Measurements from ENCODE around the gene MYO18B. TPM values are rescaled to one million over a fixed set of nuclear protein-coding genes. Genes with fewer than 3 reads are reported as not detected.

The MYO18B gene
- under 1 TPM; 0.12 to 0.65 TPM for total RNA-seq
- total RNA-seq: 1.0 to 1.1 reads per million in 2 donors

DNA sequence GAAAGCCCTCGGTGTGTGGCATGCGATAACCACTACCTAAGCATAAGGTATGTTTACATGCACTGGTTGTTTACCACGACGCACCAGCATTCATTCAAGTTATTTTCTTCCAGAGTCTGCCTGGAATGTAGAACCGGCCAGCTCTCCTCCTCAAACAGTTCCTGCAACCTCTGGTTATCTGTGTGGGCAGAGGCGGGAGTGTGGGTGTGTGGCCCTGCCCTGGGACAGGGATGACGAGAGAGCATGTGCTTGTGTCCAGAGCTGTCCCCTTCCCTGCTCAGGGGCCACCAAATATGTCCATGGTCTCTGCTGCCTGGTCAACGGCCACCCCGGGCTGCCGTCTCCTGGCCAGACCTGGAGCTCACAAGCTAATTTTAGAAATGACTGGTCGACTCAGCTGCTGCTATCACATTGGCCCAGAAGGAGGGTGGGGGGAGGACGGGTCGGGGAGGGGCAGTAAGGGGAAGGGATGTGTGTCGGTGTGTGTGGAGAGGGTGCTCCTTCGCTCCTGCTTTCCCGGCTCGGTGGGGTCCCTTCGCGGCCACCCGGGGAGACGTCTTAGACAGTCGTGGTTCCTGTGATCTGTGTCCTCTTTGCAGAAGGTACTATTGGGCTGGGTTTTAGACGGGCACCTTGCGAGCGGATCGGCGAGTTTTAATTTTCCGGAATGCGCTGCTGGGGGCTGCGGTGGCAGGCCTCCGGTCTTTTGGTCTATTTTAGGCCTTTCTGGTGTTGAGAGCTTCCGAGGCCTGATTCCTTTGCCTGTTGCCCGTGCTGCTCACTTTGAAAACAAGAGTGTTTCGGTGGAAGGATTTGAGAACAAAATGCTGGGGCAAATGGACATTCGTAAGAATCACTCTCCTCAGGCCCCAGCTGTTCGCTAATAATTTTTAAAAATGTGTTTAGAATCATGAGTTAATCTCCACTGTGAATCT, at the start of gene MYO18B:
MYO18B (plus strand) TSS at position 497 of the 935 bp plus-strand sequence. CDS start 18,905 bp downstream, outside the sequence.
- Mint-ChIP-seq H3K27me3 (no peaks in the 10 kb centered on the region), H3K36me3 (ENCODE audit: low read depth) (peaks cover 2% of the 10 kb centered on the region), H3K27ac (no peak within 1 kb of the TSS), H3K4me1 (peaks cover 3% of the 10 kb centered on the region), H3K4me3 (peak within 1 kb of the TSS; percentile 15)
- DNase-seq: no peak
- no peak for ATAC-seq
- H3K9me3 ChIP-seq (ENCODE audit: control insufficient read depth, low read length, poor library complexity, severe bottlenecking): no peaks in the 10 kb centered on the region

DNA sequence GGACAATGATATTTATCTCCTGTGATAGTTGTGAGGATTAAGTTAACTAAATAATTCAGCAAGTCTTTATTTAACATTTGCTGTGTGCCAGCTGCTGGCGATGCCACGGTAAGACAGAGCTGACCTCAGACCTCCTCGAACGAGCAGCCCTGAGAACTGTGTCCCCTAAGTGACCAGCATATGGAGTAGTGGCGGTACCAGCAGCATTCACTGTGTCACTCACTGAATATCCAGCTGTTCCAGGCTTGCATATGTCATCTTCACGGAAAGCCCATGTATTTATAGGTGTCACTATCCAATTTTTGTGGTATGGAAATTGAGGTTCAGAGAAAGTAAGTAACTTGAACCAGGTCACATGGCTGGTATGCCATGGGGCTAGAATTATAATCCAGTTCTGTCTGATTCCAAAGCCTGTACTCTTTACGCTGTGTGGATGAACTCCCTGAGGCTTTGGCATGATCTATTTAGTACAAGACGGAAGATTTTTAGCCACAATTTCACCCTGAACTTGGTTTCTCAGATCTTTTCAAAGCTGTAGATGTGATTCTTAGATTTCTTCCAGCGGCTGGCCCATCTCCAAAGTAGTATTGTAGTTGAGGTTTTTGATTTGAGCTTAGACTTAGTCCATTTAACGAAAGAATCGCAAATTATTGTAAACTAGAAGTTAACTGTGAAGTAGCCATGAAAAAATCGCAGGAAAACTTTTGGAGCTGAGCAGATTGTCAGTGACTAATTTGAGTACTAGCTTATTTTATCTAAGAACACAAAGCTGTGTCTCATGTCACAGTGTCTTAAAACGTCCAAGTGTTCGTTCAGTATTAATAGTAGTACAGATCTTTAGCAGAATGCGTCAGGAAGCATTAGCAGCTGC, 49.4 kb upstream of the MYO18B start:
- ATAC-seq (no peak), DNase-seq (no peak)
- no peaks in the 10 kb centered on the region for H3K36me3 Mint-ChIP-seq (ENCODE audit: low read depth)
- H3K27me3 Mint-ChIP-seq: peaks cover 24% of the 10 kb centered on the region
- H3K27ac Mint-ChIP-seq: no peak overlapping the region
- H3K9me3 ChIP-seq (ENCODE audit: control insufficient read depth, low read length, poor library complexity, severe bottlenecking): no peaks in the 10 kb centered on the region
- no peak overlapping the region for H3K4me3 Mint-ChIP-seq
- H3K4me1 Mint-ChIP-seq: no peaks in the 10 kb centered on the region

- H3K4me3 Mint-ChIP-seq: no peak overlapping the region
- H3K4me1 Mint-ChIP-seq: no peaks in the 10 kb centered on the region
- ATAC-seq: no peak
- no peaks in the 10 kb centered on the region for H3K9me3 ChIP-seq (ENCODE audit: control insufficient read depth, low read length, poor library complexity, severe bottlenecking)
- no peak overlapping the region for H3K27ac Mint-ChIP-seq
- no peak for DNase-seq
- peaks cover 25% of the 10 kb centered on the region for H3K27me3 Mint-ChIP-seq
- H3K36me3 Mint-ChIP-seq (ENCODE audit: low read depth): no peaks in the 10 kb centered on the region
Measured at GRCh38 chr22:25693268-25693565, 48.8 kb upstream of the MYO18B start.

DNA sequence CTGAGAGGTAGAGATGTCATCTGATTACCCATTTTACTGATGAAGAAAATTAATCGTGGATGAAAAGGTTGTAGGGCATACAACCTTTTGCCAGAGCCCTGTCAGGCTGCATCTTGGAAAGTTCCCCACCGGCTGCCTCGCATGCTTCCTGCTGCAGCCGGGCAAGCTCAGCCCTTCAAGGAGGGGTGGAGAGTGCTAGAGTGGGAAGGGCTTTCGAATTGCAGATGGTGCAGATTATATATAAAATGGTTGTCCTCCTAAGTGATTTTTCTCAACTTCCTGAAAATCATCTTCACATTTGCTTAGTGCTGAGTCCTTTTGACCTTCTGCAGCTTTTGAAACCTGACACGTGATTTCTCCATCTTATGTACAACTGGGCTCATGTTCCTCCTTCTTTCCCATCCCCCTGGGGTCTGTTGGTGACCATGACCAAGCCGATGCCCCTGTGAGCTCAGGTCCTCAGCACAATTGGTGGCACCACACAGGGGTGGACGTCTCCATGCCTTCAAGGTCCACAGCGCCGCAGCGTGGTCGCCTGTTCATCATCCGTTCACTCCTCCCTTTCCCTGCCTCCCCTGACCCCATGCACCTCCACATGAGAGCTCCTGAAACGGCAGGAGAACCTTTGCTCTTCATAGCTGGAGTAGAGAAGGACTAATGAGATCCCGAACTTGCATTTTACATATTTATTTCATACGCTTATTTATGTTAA, 47.6 kb upstream of the MYO18B start:
- H3K9me3 ChIP-seq (ENCODE audit: control insufficient read depth, low read length, poor library complexity, severe bottlenecking): no peaks in the 10 kb centered on the region
- no peak overlapping the region for H3K4me3 Mint-ChIP-seq
- H3K27me3 Mint-ChIP-seq: peaks cover 31% of the 10 kb centered on the region
- H3K27ac Mint-ChIP-seq: no peak overlapping the region
- no peaks in the 10 kb centered on the region for H3K4me1 Mint-ChIP-seq
- DNase-seq: no peak
- no peaks in the 10 kb centered on the region for H3K36me3 Mint-ChIP-seq (ENCODE audit: low read depth)
- no peak for ATAC-seq

GRCh38 chr22:25695146-25695545, 46.8 kb upstream of the MYO18B start:
- Mint-ChIP-seq H3K4me1 (no peaks in the 10 kb centered on the region), H3K27ac (no peak overlapping the region), H3K36me3 (ENCODE audit: low read depth) (no peaks in the 10 kb centered on the region), H3K4me3 (no peak overlapping the region), H3K27me3 (peaks cover 29% of the 10 kb centered on the region)
- H3K9me3 ChIP-seq (ENCODE audit: control insufficient read depth, low read length, poor library complexity, severe bottlenecking): no peaks in the 10 kb centered on the region
- DNase-seq (no peak), ATAC-seq (no peak)

- H3K9me3 ChIP-seq (ENCODE audit: control insufficient read depth, low read length, poor library complexity, severe bottlenecking): no peaks in the 10 kb centered on the region
- ATAC-seq (no peak), DNase-seq (no peak)
- no peak overlapping the region for H3K4me3 Mint-ChIP-seq
- H3K27ac Mint-ChIP-seq: no peak overlapping the region
- H3K4me1 Mint-ChIP-seq: no peaks in the 10 kb centered on the region
- no peaks in the 10 kb centered on the region for H3K36me3 Mint-ChIP-seq (ENCODE audit: low read depth)
- H3K27me3 Mint-ChIP-seq: peaks cover 31% of the 10 kb centered on the region
Measured at GRCh38 chr22:25696763-25697162, 45.2 kb upstream of the MYO18B start.

- Mint-ChIP-seq H3K4me1 (peaks cover 2% of the 10 kb centered on the region), H3K36me3 (ENCODE audit: low read depth) (no peaks in the 10 kb centered on the region), H3K27ac (no peak overlapping the region), H3K4me3 (no peak overlapping the region), H3K27me3 (peaks cover 31% of the 10 kb centered on the region)
- H3K9me3 ChIP-seq (ENCODE audit: control insufficient read depth, low read length, poor library complexity, severe bottlenecking): no peaks in the 10 kb centered on the region
- no peak for ATAC-seq
- no peak for DNase-seq
Measured at GRCh38 chr22:25697181-25697664, 44.8 kb upstream of the MYO18B start.

GRCh38 chr22:25697978-25698377, 44.0 kb upstream of the MYO18B start:
- Mint-ChIP-seq H3K27me3 (peaks cover 24% of the 10 kb centered on the region), H3K4me3 (no peak overlapping the region), H3K27ac (no peak overlapping the region), H3K4me1 (peaks cover 2% of the 10 kb centered on the region), H3K36me3 (ENCODE audit: low read depth) (no peaks in the 10 kb centered on the region)
- no peaks in the 10 kb centered on the region for H3K9me3 ChIP-seq (ENCODE audit: control insufficient read depth, low read length, poor library complexity, severe bottlenecking)
- ATAC-seq: no peak
- no peak for DNase-seq

DNA sequence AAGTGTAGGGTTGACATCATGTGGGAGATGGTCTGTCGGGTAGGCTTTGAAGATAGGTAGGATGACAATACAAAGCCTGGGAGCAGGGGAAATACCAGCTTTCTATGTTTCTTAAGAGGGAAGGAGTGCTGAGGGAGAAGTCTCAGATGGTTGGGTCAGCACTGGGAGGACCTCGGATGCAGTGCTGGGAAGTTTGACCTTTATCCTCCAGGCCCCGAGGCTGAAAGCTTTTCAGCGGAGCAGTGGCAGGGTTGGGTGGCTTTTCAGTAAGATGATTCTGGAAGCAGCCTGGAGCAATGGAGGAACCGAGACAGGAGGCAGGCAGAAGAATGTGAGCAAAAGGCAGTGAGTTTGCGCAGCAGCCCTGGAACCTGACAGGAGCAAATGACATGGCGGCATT, 43.5 kb upstream of the MYO18B start:
- Mint-ChIP-seq H3K4me1 (peaks cover 2% of the 10 kb centered on the region), H3K27ac (no peak overlapping the region), H3K4me3 (no peak overlapping the region), H3K36me3 (ENCODE audit: low read depth) (no peaks in the 10 kb centered on the region), H3K27me3 (peaks cover 23% of the 10 kb centered on the region)
- DNase-seq: no peak
- ATAC-seq: no peak
- no peaks in the 10 kb centered on the region for H3K9me3 ChIP-seq (ENCODE audit: control insufficient read depth, low read length, poor library complexity, severe bottlenecking)

- Mint-ChIP-seq H3K4me1 (peaks cover 2% of the 10 kb centered on the region), H3K27me3 (peaks cover 23% of the 10 kb centered on the region), H3K36me3 (ENCODE audit: low read depth) (no peaks in the 10 kb centered on the region), H3K27ac (no peak overlapping the region), H3K4me3 (no peak overlapping the region)
- no peak for DNase-seq
- no peaks in the 10 kb centered on the region for H3K9me3 ChIP-seq (ENCODE audit: control insufficient read depth, low read length, poor library complexity, severe bottlenecking)
- no peak for ATAC-seq
Measured at GRCh38 chr22:25698978-25699377, 43.0 kb upstream of the MYO18B start.

GRCh38 chr22:25701056-25701780, 40.8 kb upstream of the MYO18B start:
- peaks cover 27% of the 10 kb centered on the region for H3K27me3 Mint-ChIP-seq
- ATAC-seq: no peak
- no peaks in the 10 kb centered on the region for H3K36me3 Mint-ChIP-seq (ENCODE audit: low read depth)
- no peak overlapping the region for H3K4me3 Mint-ChIP-seq
- DNase-seq: no peak
- peaks cover 2% of the 10 kb centered on the region for H3K4me1 Mint-ChIP-seq
- H3K27ac Mint-ChIP-seq: no peak overlapping the region
- H3K9me3 ChIP-seq (ENCODE audit: control insufficient read depth, low read length, poor library complexity, severe bottlenecking): no peaks in the 10 kb centered on the region

DNA sequence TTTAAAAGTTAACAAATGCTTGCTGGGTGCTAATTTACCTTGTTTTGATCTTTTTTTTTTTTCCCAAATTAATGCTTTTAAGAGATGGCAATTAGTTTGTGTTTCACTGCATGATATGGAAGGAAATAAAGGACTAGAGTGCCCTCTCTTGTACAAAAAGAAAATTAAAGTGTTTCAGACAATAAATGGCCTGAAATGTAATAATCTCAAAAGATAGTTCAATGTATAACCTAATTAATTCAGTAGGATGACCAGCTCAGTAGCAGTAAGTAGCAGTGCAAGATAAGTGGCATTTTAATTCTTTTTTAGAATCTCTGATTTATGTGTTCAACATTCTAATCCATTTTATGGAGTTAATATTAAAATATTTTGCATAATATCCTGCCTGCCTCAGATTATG, 39.9 kb upstream of the MYO18B start:
- H3K4me1 Mint-ChIP-seq: peaks cover 2% of the 10 kb centered on the region
- H3K27me3 Mint-ChIP-seq: peaks cover 26% of the 10 kb centered on the region
- no peak overlapping the region for H3K27ac Mint-ChIP-seq
- H3K9me3 ChIP-seq (ENCODE audit: control insufficient read depth, low read length, poor library complexity, severe bottlenecking): no peaks in the 10 kb centered on the region
- no peak for ATAC-seq
- no peaks in the 10 kb centered on the region for H3K36me3 Mint-ChIP-seq (ENCODE audit: low read depth)
- H3K4me3 Mint-ChIP-seq: no peak overlapping the region
- DNase-seq: no peak
